Measurements from ENCODE around the gene PPP2R2D. TPM values are rescaled to one million over a fixed set of nuclear protein-coding genes. Genes with fewer than 3 reads are reported as not detected.

PPP2R2D gene
- total and polyA plus RNA-seq, 2 donors: 29.3 to 32.3 TPM

DNA sequence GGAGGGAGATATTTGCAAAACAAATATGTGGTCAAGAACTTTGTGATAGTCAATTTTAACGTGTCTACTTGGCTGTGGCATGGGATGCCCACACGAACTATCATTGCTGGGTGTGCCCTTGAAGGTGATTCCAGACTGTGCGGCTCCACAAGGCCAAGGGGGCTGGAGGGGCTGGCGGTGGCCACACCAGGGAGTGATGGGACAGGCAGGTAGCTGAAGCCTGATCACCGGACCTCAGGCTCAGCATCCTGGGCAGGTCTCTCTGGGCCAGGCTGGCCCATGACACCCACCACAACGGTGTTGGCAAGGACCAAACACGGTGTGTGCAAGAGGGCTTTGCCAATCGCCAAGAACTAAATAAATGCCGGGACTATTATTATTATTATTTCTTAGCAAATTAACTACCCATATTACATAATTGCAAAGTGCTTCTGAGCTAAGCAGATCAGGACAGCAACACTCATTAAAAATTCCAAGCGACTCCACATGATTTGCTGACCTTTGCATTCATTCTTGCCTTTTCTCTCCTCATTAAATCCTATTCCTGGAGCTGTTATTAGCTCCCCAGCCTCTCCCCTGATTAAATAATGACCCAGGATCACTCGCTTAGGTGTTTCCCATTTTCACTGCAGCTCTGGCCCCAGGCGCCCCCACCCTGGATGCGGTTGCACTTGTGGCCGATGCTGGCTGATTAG lies 35.4 kb upstream of the PPP2R2D start:
- 84% methylated on average over 14 of the region's 14 CpGs for WGBS
- Histone ChIP-seq H3K9me3 (ENCODE audit: control insufficient read depth in 2 of 2, insufficient read depth in 1 of 2, low read length in 1 of 2) (no peaks in the 10 kb centered on the region), H3K4me3 (ENCODE audit: low read length in 2 of 2) (no peak overlapping the region), H3K36me3 (ENCODE audit: control insufficient read depth in 2 of 2, insufficient read depth in 2 of 2, low read length in 1 of 2) (no peaks in the 10 kb centered on the region), H3K27ac (ENCODE audit: low read depth in 1 of 2, low read length in 1 of 2) (no peak overlapping the region), H3K27me3 (ENCODE audit: control insufficient read depth in 2 of 2, insufficient read depth in 1 of 2, low read length in 1 of 2) (peaks cover 0 to 2% of the 10 kb centered on the region in 2 donors), H3K4me1 (ENCODE audit: control insufficient read depth in 2 of 2, insufficient read depth in 2 of 2, low read length in 2 of 2) (no peaks in the 10 kb centered on the region)
- DNase-seq (ENCODE audit: low read depth in 6 of 9, low spot score in 9 of 9): no peak

DNA sequence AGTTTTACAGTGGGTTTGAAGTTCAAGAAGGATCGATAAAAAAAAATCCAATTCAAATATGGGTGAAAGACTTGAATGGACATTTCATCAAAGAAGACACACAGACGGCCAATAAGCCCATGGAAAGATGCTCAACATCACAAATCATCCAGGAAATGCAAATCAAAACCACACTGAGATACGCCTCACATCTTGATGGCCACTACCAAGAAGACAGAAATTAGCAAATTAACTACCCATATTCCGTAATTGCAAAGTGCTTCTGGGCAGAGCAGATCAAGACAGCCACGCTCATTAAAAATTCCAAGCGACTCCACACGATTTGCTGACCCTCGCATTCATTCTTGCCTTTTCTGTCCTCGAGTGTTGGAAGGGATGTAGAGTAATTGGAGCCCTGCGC lies 34.1 kb upstream of the PPP2R2D start:
- no peaks in the 10 kb centered on the region for H3K27me3 ChIP-seq (ENCODE audit: control insufficient read depth in 2 of 2, insufficient read depth in 1 of 2, low read length in 1 of 2)
- no peak for DNase-seq (ENCODE audit: low read depth in 6 of 9, low spot score in 9 of 9)
- 85% methylated on average over 10 of the region's 10 CpGs for WGBS
- no peak overlapping the region for H3K27ac ChIP-seq (ENCODE audit: low read depth in 1 of 2, low read length in 1 of 2)
- no peaks in the 10 kb centered on the region for H3K9me3 ChIP-seq (ENCODE audit: control insufficient read depth in 2 of 2, insufficient read depth in 1 of 2, low read length in 1 of 2)
- H3K4me1 ChIP-seq (ENCODE audit: control insufficient read depth in 2 of 2, insufficient read depth in 2 of 2, low read length in 2 of 2): no peaks in the 10 kb centered on the region
- no peaks in the 10 kb centered on the region for H3K36me3 ChIP-seq (ENCODE audit: control insufficient read depth in 2 of 2, insufficient read depth in 2 of 2, low read length in 1 of 2)
- H3K4me3 ChIP-seq (ENCODE audit: low read length in 2 of 2): no peak overlapping the region

DNA sequence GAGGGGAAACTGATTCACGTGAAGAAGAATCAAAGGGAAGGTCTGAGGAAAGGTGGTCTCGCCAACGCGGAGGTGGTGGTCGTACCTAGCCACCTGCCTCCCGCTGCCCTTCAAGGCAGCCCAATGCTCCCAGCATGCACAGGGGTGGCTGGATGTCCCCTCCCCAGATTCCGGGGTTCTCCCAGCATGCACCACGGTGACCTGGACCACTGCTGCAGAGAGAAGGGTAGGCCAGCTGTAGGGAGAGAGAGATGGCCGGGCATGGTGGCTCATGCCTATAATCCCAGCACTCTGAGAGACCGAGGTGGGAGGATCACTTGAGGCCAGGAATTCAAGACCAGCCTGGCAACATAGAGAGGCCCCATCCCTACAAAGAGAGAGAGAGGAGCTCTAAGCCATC lies 32.4 kb upstream of the PPP2R2D start:
- Histone ChIP-seq H3K36me3 (ENCODE audit: control insufficient read depth in 2 of 2, insufficient read depth in 2 of 2, low read length in 1 of 2) (no peaks in the 10 kb centered on the region), H3K4me1 (ENCODE audit: control insufficient read depth in 2 of 2, insufficient read depth in 2 of 2, low read length in 2 of 2) (no peaks in the 10 kb centered on the region), H3K9me3 (ENCODE audit: control insufficient read depth in 2 of 2, insufficient read depth in 1 of 2, low read length in 1 of 2) (no peaks in the 10 kb centered on the region), H3K27ac (ENCODE audit: low read depth in 1 of 2, low read length in 1 of 2) (no peak overlapping the region), H3K4me3 (ENCODE audit: low read length in 2 of 2) (no peak overlapping the region), H3K27me3 (ENCODE audit: control insufficient read depth in 2 of 2, insufficient read depth in 1 of 2, low read length in 1 of 2) (no peaks in the 10 kb centered on the region)
- DNase-seq (ENCODE audit: low read depth in 6 of 9, low spot score in 9 of 9): no peak
- WGBS: 94% methylated on average over 10 of the region's 10 CpGs

DNA sequence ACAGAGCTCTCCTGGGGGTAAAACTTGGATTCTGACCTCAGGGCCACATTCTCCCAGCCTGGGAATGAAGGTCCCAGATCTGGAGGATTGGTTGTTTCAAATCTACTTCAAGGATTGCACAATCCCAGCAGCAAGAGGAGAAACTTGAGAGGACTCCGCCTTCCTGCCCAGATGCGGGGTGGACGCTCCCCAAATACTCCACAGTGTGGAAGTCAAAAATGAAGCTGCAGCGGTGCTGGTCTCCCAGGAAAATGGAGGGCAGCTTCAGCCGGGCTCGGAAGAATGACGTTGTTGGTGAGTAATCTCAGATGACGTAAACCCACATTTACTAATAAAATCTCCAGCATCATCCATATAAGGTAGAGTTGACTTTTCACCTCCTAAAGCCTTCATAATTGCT lies 31.5 kb upstream of the PPP2R2D start:
- WGBS: 97% methylated on average over 8 of the region's 8 CpGs
- Histone ChIP-seq H3K36me3 (ENCODE audit: control insufficient read depth in 2 of 2, insufficient read depth in 2 of 2, low read length in 1 of 2) (no peaks in the 10 kb centered on the region), H3K27me3 (ENCODE audit: control insufficient read depth in 2 of 2, insufficient read depth in 1 of 2, low read length in 1 of 2) (peaks cover 0 to 3% of the 10 kb centered on the region in 2 donors), H3K4me1 (ENCODE audit: control insufficient read depth in 2 of 2, insufficient read depth in 2 of 2, low read length in 2 of 2) (no peaks in the 10 kb centered on the region), H3K9me3 (ENCODE audit: control insufficient read depth in 2 of 2, insufficient read depth in 1 of 2, low read length in 1 of 2) (no peaks in the 10 kb centered on the region), H3K4me3 (ENCODE audit: low read length in 2 of 2) (no peak overlapping the region), H3K27ac (ENCODE audit: low read depth in 1 of 2, low read length in 1 of 2) (no peak overlapping the region)
- DNase-seq (ENCODE audit: low read depth in 6 of 9, low spot score in 9 of 9): no peak

DNA sequence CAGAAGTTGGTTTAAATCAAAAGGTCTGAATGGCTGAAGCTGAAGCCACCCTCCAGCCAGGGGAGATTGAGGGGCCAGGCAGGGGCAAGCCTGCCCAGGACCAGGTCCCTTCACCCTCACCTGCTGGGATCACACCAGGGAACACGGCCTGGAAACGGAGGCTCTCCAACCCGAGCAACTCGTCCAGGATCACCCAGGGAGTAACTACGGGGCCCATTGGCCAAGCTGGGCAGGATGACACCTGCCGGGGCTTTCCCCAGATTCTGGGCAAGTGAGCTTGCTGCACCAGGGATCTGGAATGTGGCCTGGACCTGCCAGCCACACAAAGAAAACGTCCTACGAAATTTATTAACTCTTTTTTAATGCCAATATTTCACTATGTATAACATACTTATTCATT lies 30.4 kb upstream of the PPP2R2D start:
- H3K27me3 ChIP-seq (ENCODE audit: control insufficient read depth in 2 of 2, insufficient read depth in 1 of 2, low read length in 1 of 2): peaks cover 1 to 3% of the 10 kb centered on the region in 2 donors
- 87% methylated on average over 8 of the region's 8 CpGs for WGBS

DNA sequence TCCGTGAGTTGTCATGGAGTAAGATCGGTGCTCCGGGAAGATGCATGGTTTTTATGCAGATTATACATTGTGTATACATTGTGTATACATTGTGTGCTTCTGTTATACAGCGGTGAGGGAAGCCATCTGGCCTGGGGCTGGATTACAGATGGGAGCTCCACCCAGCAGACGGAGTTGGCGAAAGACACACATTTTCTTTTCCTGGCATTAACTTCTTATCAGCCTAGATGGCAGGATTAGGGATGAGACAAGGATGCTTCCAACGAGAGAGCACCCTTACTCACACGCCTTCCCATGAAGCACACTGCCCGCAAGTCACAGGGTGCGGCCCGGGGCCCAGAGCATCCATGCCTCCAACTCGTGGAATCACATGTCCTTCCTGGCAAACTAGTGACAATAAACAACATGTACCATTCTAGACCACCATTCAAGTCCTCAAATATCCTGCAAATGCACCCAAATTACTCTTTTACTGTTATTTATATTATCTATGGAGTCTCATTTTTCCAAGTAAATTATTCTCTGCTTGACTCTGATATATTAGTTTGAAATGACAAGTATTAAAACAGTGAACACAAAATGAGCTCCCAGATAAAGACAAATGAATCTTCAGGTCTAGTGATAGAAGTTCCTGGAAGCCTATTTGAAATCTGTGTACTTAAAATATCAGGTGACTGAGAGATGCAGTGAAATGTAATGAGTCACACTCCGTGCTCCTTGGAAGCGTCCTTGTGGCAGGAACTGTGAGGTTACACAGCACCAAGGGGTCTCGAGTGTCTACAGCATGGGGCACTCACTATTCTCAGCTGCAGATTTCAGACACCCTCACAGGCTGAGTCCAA lies 29.8 kb upstream of the PPP2R2D start:
- H3K27me3 ChIP-seq (ENCODE audit: control insufficient read depth in 2 of 2, insufficient read depth in 1 of 2, low read length in 1 of 2): peaks cover 3 to 6% of the 10 kb centered on the region in 2 donors
- no peak overlapping the region for H3K4me3 ChIP-seq (ENCODE audit: low read length in 2 of 2)
- no peaks in the 10 kb centered on the region for H3K36me3 ChIP-seq (ENCODE audit: control insufficient read depth in 2 of 2, insufficient read depth in 2 of 2, low read length in 1 of 2)
- no peaks in the 10 kb centered on the region for H3K9me3 ChIP-seq (ENCODE audit: control insufficient read depth in 2 of 2, insufficient read depth in 1 of 2, low read length in 1 of 2)
- 92% methylated on average over 15 of the region's 15 CpGs for WGBS
- no peak overlapping the region for H3K27ac ChIP-seq (ENCODE audit: low read depth in 1 of 2, low read length in 1 of 2)
- H3K4me1 ChIP-seq (ENCODE audit: control insufficient read depth in 2 of 2, insufficient read depth in 2 of 2, low read length in 2 of 2): no peaks in the 10 kb centered on the region
- no peak for DNase-seq (ENCODE audit: low read depth in 6 of 9, low spot score in 9 of 9)

More for the DNA sequence above, 30.4 kb upstream of the PPP2R2D start:
- no peaks in the 10 kb centered on the region for H3K4me1 ChIP-seq (ENCODE audit: control insufficient read depth in 2 of 2, insufficient read depth in 2 of 2, low read length in 2 of 2)
- no peaks in the 10 kb centered on the region for H3K9me3 ChIP-seq (ENCODE audit: control insufficient read depth in 2 of 2, insufficient read depth in 1 of 2, low read length in 1 of 2)
- H3K27ac ChIP-seq (ENCODE audit: low read depth in 1 of 2, low read length in 1 of 2): no peak overlapping the region
- DNase-seq (ENCODE audit: low read depth in 6 of 9, low spot score in 9 of 9): no peak
- H3K4me3 ChIP-seq (ENCODE audit: low read length in 2 of 2): no peak overlapping the region
- no peaks in the 10 kb centered on the region for H3K36me3 ChIP-seq (ENCODE audit: control insufficient read depth in 2 of 2, insufficient read depth in 2 of 2, low read length in 1 of 2)

DNA sequence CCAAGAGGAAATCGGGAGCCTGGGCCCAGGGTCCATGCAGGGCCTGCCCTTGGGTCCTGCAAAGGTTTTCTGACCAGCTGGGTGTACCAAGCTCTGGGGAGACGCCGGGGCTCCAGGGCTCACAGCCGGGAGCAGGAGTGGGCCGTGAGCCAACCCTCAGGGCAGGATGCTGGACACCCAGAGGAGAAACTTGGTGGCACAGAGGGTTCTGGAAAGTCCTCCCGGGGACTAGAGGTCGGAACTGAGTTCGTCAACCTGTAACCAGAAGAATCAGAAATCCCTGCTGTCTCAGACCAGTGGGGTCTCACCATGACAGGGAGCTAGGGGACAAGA lies 29.2 kb upstream of the PPP2R2D start:
- Histone ChIP-seq H3K9me3 (ENCODE audit: control insufficient read depth in 2 of 2, insufficient read depth in 1 of 2, low read length in 1 of 2) (no peaks in the 10 kb centered on the region), H3K27me3 (ENCODE audit: control insufficient read depth in 2 of 2, insufficient read depth in 1 of 2, low read length in 1 of 2) (peaks cover 3 to 8% of the 10 kb centered on the region in 2 donors), H3K36me3 (ENCODE audit: control insufficient read depth in 2 of 2, insufficient read depth in 2 of 2, low read length in 1 of 2) (no peaks in the 10 kb centered on the region), H3K4me1 (ENCODE audit: control insufficient read depth in 2 of 2, insufficient read depth in 2 of 2, low read length in 2 of 2) (no peaks in the 10 kb centered on the region), H3K4me3 (ENCODE audit: low read length in 2 of 2) (no peak overlapping the region), H3K27ac (ENCODE audit: low read depth in 1 of 2, low read length in 1 of 2) (no peak overlapping the region)
- DNase-seq (ENCODE audit: low read depth in 6 of 9, low spot score in 9 of 9): no peak
- 92% methylated on average over 8 of the region's 8 CpGs for WGBS

DNA sequence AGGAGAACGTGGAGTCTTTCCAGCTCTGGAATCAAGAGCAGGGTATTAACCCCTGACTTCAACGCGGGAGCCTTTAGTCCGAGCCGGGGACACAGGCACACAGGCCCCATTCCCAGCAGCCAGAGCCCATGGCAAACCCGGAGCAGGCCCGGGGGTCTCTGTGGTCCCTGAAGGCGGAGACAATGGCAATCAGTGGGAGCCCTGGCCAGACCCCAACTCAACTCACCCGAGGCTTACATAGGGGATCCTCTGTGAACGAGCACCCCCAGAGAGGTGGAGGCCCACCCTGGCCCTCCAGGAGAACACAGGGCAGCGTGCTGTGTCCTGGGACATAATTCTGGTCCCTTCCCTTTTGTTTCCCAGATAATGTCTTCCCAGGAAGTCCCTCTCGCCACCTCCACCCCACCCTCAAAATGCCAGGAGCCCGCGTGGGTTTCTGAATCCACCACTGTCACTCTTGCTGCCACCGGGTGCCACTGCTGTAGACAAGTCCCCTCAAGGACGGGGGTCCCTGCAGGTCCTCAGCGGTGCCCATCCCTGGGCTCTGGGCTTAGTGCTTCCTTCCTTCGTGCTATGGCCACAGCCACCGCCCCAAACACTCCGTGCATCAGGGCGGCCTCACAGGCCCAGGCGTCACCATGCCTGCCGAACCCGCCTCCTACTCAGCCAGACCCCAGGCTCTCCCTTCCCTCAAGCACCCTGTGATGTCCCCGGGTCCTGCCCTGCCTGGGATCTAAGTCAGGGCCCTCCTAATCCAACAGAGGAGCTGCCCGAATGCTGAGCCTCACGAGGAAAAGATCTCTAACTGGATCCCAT lies 28.6 kb upstream of the PPP2R2D start:
- H3K27me3 ChIP-seq (ENCODE audit: control insufficient read depth in 2 of 2, insufficient read depth in 1 of 2, low read length in 1 of 2): peaks cover 3 to 9% of the 10 kb centered on the region in 2 donors

More for the DNA sequence above, 28.6 kb upstream of the PPP2R2D start:
- no peak overlapping the region for H3K27ac ChIP-seq (ENCODE audit: low read depth in 1 of 2, low read length in 1 of 2)
- H3K4me3 ChIP-seq (ENCODE audit: low read length in 2 of 2): no peak overlapping the region
- 94% methylated on average over 27 of the region's 27 CpGs for WGBS
- no peaks in the 10 kb centered on the region for H3K9me3 ChIP-seq (ENCODE audit: control insufficient read depth in 2 of 2, insufficient read depth in 1 of 2, low read length in 1 of 2)
- no peaks in the 10 kb centered on the region for H3K36me3 ChIP-seq (ENCODE audit: control insufficient read depth in 2 of 2, insufficient read depth in 2 of 2, low read length in 1 of 2)
- no peaks in the 10 kb centered on the region for H3K4me1 ChIP-seq (ENCODE audit: control insufficient read depth in 2 of 2, insufficient read depth in 2 of 2, low read length in 2 of 2)
- no peak for DNase-seq (ENCODE audit: low read depth in 6 of 9, low spot score in 9 of 9)

Measured in thymus (tissue), 11 donors.